ENCODE measurements around the gene ESRRA. TPM values are rescaled to one million over a fixed set of nuclear protein-coding genes. Genes with fewer than 3 reads are reported as not detected.

Gene ESRRA
- total and polyA plus RNA-seq, 2 experiments from 2014 or later, result 48.8 to 77.0 TPM

- H3K4me3 ChIP-seq, result no peak overlapping the region
- H3K27ac ChIP-seq, result peak overlapping the region; percentile 80
- no peaks in the 10 kb centered on the region for H3K27me3 ChIP-seq
- TF ChIP-seq, protein P1, sequence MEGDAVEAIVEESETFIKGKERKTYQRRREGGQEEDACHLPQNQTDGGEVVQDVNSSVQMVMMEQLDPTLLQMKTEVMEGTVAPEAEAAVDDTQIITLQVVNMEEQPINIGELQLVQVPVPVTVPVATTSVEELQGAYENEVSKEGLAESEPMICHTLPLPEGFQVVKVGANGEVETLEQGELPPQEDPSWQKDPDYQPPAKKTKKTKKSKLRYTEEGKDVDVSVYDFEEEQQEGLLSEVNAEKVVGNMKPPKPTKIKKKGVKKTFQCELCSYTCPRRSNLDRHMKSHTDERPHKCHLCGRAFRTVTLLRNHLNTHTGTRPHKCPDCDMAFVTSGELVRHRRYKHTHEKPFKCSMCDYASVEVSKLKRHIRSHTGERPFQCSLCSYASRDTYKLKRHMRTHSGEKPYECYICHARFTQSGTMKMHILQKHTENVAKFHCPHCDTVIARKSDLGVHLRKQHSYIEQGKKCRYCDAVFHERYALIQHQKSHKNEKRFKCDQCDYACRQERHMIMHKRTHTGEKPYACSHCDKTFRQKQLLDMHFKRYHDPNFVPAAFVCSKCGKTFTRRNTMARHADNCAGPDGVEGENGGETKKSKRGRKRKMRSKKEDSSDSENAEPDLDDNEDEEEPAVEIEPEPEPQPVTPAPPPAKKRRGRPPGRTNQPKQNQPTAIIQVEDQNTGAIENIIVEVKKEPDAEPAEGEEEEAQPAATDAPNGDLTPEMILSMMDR (IDR thresholded peaks at IDR 0.05; ENCODE audit: low read depth, low read length), result no peak
- H3K9me3 ChIP-seq (ENCODE audit: low read depth), result no peaks in the 10 kb centered on the region
- peaks cover 3% of the 10 kb centered on the region for H3K36me3 ChIP-seq
- no peak for DNase-seq (ENCODE audit: low read depth in 1 of 2, low spot score in 1 of 2)
- H3K4me1 ChIP-seq (ENCODE audit: low read depth), result peaks cover 22% of the 10 kb centered on the region
Observed at GRCh38 chr11:64357904-64358535, 52.7 kb downstream of the ESRRA start.

DNA sequence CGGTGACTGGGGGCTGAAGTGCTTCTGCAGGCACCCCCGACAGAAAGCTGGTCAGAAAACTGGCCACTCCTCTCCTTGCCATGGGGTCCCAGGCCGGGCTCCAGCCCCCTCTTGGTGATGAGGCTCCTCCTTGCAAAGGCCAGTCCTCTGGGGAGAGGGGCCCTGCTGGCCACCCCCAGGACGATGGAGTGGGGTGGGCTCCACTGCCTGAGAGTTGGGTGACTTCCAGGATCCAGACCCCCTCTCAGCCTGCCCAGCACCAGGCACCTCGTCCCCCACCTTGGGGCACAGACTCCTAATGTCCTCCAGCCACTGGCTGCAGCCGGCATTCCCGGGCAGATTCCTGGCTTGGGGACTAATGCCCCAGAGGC is 53.2 kb downstream of the ESRRA start:
- Histone ChIP-seq H3K4me3 (peak overlapping the region; percentile 91), H3K9me3 (ENCODE audit: low read depth) (no peaks in the 10 kb centered on the region), H3K27me3 (no peaks in the 10 kb centered on the region), H3K27ac (peak overlapping the region; percentile 80), H3K36me3 (peaks cover 5% of the 10 kb centered on the region), H3K4me1 (ENCODE audit: low read depth) (peaks cover 22% of the 10 kb centered on the region)
- no peak for DNase-seq (ENCODE audit: low read depth in 1 of 2, low spot score in 1 of 2)
- TF ChIP-seq, protein P1 (IDR thresholded peaks at IDR 0.05; ENCODE audit: low read depth, low read length), result no peak

DNA sequence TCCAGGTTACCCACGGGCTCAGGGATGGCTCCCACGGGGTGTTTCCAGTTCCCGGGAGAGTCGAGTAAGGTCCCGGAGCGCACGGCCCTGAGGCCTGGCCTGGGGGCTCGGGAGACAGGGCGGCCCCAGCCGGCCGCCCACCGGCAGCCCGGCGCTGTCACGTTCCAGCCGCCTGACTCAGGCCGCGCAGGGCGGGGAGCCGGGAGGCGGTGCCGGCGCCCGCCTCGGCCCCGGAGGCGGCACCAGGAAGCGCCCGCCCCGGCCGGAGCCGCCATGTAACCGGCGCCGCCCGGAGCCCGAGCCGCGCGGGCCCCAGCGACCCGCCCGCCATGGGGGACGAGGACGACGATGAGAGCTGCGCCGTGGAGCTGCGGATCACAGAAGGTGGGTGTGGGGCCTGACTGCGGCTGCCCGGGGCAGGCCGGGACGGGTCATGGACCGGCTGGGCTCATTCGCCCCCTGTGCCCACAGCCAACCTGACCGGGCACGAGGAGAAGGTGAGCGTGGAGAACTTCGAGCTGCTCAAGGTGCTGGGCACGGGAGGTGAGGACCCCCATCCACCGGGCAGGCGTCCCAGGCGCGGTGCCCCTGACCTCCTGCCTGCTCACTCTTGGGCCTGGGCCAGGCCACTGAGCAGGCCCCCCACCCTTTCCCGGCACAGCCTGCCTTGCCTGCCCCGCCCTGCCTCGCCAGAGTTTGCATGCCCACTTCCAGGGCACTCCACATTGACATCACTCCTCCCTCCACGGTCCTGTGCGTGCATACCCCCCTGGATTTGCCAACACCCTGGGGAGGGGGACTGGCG is 53.8 kb downstream of the ESRRA start, which contains the start of gene RPS6KA4:
Gene RPS6KA4 (plus strand): TSS at position 256 of the 805 bp plus-strand sequence. CDS start 74 bp downstream, at position 330.
- peak; percentile 68 to 84 for DNase-seq (ENCODE audit: low read depth in 1 of 2, low spot score in 1 of 2)
- Histone ChIP-seq H3K4me3 (peak within 1 kb of the TSS; percentile 91), H3K27ac (peak within 1 kb of the TSS; percentile 80), H3K4me1 (ENCODE audit: low read depth) (peaks cover 22% of the 10 kb centered on the region), H3K27me3 (no peaks in the 10 kb centered on the region), H3K9me3 (ENCODE audit: low read depth) (no peaks in the 10 kb centered on the region), H3K36me3 (peaks cover 6% of the 10 kb centered on the region)
- TF ChIP-seq, protein P1 (IDR thresholded peaks at IDR 0.05; ENCODE audit: low read depth, low read length), result no peak

GRCh38 chr11:64359712-64360445 is 54.6 kb downstream of the ESRRA start:
- no peaks in the 10 kb centered on the region for H3K9me3 ChIP-seq (ENCODE audit: low read depth)
- H3K4me1 ChIP-seq (ENCODE audit: low read depth), result peaks cover 22% of the 10 kb centered on the region
- peak overlapping the region; percentile 91 for H3K4me3 ChIP-seq
- TF ChIP-seq, protein P1 (IDR thresholded peaks at IDR 0.05; ENCODE audit: low read depth, low read length), result no peak
- H3K27ac ChIP-seq, result no peak overlapping the region
- no peaks in the 10 kb centered on the region for H3K27me3 ChIP-seq
- no peak for DNase-seq (ENCODE audit: low read depth in 1 of 2, low spot score in 1 of 2)
- peaks cover 8% of the 10 kb centered on the region for H3K36me3 ChIP-seq

DNA sequence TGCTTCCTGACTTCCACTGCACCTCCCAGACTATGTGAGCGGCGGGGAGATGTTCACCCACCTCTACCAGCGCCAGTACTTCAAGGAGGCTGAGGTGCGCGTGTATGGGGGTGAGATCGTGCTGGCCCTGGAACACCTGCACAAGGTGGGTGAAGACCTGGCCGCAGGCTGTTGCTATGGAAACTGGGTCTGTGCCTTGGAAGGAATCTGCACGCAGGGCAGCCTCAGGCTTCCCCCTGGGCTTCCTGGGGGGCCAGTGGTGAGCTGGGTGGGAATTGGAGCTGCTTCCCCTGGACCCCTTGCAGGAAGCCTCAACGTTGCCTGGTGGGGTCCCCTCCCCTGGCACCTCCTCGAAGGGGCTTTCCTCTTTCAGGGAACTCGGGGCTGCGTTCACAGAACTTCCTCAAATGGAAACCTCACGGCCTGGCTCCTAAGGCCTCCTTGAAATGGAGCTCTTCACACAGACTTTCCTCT is 55.2 kb downstream of the ESRRA start:
- H3K4me1 ChIP-seq (ENCODE audit: low read depth), result peaks cover 17% of the 10 kb centered on the region
- TF ChIP-seq, protein P1 (IDR thresholded peaks at IDR 0.05; ENCODE audit: low read depth, low read length), result no peak
- no peak overlapping the region for H3K27ac ChIP-seq
- peaks cover 12% of the 10 kb centered on the region for H3K36me3 ChIP-seq
- no peaks in the 10 kb centered on the region for H3K9me3 ChIP-seq (ENCODE audit: low read depth)
- H3K27me3 ChIP-seq, result no peaks in the 10 kb centered on the region
- H3K4me3 ChIP-seq, result no peak overlapping the region
- no peak for DNase-seq (ENCODE audit: low read depth in 1 of 2, low spot score in 1 of 2)

Measured in cardiac muscle cell (in vitro differentiated cells and primary cell).